Measurements from ENCODE around the gene RASD2. TPM values are rescaled to one million over a fixed set of nuclear protein-coding genes. Genes with fewer than 3 reads are reported as not detected.

Gene RASD2
- total and polyA plus RNA-seq, 2 experiments from 2014 or later, result 1.2 to 3.6 TPM

DNA sequence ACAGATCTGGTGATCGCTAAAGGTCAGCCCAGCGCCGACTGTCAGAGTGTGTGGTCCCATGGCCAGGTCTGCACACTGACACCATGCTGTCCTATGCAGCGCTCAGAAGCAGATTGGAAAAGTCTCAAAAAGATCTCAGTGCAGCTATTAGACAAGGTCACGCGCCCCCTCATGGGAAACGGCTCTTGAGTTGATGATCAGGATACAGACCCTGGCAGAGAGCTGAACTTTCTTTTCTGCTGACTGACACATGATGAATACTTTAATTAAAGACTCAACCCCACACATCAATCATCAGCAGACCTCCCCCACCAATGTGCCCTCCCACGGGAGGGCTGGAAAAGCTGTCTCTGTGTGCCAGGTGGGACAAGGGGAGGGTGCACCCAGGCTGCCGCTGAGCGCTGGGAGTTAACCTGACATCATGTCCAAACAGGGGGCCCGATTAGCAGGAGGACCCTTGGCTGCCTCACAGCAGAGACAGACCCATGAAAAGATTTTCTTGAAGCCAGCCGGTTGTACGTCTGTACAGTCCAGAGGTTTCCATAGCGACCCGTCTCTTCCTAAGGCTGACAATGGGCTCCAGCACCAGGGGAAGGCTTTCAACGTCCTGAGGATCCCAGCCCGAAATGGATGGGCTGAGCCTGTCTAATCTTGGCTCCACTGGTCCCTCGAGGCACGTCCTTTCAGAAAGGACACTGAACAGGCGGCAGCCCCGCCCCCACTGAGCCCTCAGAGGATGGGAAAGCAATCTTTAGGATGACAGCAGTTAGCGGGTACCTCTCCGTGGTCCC is 26.9 kb downstream of the RASD2 start:
- no peaks in the 10 kb centered on the region for H3K9me3 Mint-ChIP-seq
- no peak for ATAC-seq
- Histone ChIP-seq H3F3A (replicated peaks; ENCODE audit: low read depth) (peaks cover 5% of the 10 kb centered on the region; the same call in 1 of the 2 replicates), H3K79me2 (replicated peaks; ENCODE audit: insufficient read depth) (no peaks in the 10 kb centered on the region), H4K20me1 (replicated peaks; ENCODE audit: insufficient read depth) (no peaks in the 10 kb centered on the region), H3K4me3 (no peak overlapping the region), H3K27ac (ENCODE audit: low read depth) (no peak overlapping the region), H3K27me3 (ENCODE audit: insufficient read depth) (no peaks in the 10 kb centered on the region), H2AFZ (no peak overlapping the region), H3K9me2 (ENCODE audit: insufficient read depth) (no peaks in the 10 kb centered on the region), H3K36me3 (ENCODE audit: insufficient read depth) (no peaks in the 10 kb centered on the region), H3K4me2 (no peak overlapping the region), H3K4me1 (ENCODE audit: insufficient read depth) (peaks cover 10% of the 10 kb centered on the region)
- DNase-seq (ENCODE audit: low spot score), result no peak
- peaks cover 7% of the 10 kb centered on the region for H3K27me3 Mint-ChIP-seq (ENCODE audit: insufficient read depth, low read depth, poor library complexity)
- H3K36me3 Mint-ChIP-seq (ENCODE audit: low read depth), result no peaks in the 10 kb centered on the region; the same call in 2 of the 3 replicates
- no peak for TF ChIP-seq EZH2phosphoT487 (IDR thresholded peaks at IDR 0.05; ENCODE audit: unreplicated experiment)
- no peak for TF ChIP-seq STAT1 (IDR thresholded peaks at IDR 0.05; ENCODE audit: unreplicated experiment)
- TF ChIP-seq EZH2 (IDR thresholded peaks at IDR 0.05; ENCODE audit: low read depth, unreplicated experiment), result no peak
- TF ChIP-seq NANOG (IDR thresholded peaks at IDR 0.05; ENCODE audit: borderline replicate concordance), result no peak
- TF ChIP-seq CREB1 (CRISPR knock-in tag; IDR thresholded peaks at IDR 0.05; ENCODE audit: low read depth), result no peak
- TF ChIP-seq, protein P1, sequence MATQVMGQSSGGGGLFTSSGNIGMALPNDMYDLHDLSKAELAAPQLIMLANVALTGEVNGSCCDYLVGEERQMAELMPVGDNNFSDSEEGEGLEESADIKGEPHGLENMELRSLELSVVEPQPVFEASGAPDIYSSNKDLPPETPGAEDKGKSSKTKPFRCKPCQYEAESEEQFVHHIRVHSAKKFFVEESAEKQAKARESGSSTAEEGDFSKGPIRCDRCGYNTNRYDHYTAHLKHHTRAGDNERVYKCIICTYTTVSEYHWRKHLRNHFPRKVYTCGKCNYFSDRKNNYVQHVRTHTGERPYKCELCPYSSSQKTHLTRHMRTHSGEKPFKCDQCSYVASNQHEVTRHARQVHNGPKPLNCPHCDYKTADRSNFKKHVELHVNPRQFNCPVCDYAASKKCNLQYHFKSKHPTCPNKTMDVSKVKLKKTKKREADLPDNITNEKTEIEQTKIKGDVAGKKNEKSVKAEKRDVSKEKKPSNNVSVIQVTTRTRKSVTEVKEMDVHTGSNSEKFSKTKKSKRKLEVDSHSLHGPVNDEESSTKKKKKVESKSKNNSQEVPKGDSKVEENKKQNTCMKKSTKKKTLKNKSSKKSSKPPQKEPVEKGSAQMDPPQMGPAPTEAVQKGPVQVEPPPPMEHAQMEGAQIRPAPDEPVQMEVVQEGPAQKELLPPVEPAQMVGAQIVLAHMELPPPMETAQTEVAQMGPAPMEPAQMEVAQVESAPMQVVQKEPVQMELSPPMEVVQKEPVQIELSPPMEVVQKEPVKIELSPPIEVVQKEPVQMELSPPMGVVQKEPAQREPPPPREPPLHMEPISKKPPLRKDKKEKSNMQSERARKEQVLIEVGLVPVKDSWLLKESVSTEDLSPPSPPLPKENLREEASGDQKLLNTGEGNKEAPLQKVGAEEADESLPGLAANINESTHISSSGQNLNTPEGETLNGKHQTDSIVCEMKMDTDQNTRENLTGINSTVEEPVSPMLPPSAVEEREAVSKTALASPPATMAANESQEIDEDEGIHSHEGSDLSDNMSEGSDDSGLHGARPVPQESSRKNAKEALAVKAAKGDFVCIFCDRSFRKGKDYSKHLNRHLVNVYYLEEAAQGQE (IDR thresholded peaks at IDR 0.05; ENCODE audit: unreplicated experiment), result no peak
- TF ChIP-seq, protein P2, sequence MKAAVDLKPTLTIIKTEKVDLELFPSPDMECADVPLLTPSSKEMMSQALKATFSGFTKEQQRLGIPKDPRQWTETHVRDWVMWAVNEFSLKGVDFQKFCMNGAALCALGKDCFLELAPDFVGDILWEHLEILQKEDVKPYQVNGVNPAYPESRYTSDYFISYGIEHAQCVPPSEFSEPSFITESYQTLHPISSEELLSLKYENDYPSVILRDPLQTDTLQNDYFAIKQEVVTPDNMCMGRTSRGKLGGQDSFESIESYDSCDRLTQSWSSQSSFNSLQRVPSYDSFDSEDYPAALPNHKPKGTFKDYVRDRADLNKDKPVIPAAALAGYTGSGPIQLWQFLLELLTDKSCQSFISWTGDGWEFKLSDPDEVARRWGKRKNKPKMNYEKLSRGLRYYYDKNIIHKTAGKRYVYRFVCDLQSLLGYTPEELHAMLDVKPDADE (IDR thresholded peaks at IDR 0.05), result no peak
- no peak for TF ChIP-seq JUNB (IDR thresholded peaks at IDR 0.05; ENCODE audit: unreplicated experiment)
- no peak for TF ChIP-seq ZNF114 (CRISPR knock-in tag; IDR thresholded peaks at IDR 0.05)
- no peak for TF ChIP-seq ZNF331 (CRISPR knock-in tag; IDR thresholded peaks at IDR 0.05; ENCODE audit: low read depth)
- TF ChIP-seq, protein P3, sequence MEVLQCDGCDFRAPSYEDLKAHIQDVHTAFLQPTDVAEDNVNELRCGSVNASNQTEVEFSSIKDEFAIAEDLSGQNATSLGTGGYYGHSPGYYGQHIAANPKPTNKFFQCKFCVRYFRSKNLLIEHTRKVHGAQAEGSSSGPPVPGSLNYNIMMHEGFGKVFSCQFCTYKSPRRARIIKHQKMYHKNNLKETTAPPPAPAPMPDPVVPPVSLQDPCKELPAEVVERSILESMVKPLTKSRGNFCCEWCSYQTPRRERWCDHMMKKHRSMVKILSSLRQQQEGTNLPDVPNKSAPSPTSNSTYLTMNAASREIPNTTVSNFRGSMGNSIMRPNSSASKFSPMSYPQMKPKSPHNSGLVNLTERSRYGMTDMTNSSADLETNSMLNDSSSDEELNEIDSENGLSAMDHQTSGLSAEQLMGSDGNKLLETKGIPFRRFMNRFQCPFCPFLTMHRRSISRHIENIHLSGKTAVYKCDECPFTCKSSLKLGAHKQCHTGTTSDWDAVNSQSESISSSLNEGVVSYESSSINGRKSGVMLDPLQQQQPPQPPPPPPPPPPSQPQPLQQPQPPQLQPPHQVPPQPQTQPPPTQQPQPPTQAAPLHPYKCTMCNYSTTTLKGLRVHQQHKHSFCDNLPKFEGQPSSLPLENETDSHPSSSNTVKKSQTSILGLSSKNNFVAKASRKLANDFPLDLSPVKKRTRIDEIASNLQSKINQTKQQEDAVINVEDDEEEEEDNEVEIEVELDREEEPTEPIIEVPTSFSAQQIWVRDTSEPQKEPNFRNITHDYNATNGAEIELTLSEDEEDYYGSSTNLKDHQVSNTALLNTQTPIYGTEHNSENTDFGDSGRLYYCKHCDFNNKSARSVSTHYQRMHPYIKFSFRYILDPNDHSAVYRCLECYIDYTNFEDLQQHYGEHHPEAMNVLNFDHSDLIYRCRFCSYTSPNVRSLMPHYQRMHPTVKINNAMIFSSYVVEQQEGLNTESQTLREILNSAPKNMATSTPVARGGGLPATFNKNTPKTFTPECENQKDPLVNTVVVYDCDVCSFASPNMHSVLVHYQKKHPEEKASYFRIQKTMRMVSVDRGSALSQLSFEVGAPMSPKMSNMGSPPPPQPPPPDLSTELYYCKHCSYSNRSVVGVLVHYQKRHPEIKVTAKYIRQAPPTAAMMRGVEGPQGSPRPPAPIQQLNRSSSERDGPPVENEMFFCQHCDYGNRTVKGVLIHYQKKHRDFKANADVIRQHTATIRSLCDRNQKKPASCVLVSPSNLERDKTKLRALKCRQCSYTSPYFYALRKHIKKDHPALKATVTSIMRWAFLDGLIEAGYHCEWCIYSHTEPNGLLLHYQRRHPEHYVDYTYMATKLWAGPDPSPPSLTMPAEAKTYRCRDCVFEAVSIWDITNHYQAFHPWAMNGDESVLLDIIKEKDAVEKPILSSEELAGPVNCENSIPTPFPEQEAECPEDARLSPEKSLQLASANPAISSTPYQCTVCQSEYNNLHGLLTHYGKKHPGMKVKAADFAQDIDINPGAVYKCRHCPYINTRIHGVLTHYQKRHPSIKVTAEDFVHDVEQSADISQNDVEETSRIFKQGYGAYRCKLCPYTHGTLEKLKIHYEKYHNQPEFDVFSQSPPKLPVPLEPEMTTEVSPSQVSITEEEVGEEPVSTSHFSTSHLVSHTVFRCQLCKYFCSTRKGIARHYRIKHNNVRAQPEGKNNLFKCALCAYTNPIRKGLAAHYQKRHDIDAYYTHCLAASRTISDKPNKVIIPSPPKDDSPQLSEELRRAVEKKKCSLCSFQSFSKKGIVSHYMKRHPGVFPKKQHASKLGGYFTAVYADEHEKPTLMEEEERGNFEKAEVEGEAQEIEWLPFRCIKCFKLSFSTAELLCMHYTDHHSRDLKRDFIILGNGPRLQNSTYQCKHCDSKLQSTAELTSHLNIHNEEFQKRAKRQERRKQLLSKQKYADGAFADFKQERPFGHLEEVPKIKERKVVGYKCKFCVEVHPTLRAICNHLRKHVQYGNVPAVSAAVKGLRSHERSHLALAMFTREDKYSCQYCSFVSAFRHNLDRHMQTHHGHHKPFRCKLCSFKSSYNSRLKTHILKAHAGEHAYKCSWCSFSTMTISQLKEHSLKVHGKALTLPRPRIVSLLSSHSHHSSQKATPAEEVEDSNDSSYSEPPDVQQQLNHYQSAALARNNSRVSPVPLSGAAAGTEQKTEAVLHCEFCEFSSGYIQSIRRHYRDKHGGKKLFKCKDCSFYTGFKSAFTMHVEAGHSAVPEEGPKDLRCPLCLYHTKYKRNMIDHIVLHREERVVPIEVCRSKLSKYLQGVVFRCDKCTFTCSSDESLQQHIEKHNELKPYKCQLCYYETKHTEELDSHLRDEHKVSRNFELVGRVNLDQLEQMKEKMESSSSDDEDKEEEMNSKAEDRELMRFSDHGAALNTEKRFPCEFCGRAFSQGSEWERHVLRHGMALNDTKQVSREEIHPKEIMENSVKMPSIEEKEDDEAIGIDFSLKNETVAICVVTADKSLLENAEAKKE (CRISPR knock-in tag; IDR thresholded peaks at IDR 0.05), result no peak
- TF ChIP-seq, protein P4, sequence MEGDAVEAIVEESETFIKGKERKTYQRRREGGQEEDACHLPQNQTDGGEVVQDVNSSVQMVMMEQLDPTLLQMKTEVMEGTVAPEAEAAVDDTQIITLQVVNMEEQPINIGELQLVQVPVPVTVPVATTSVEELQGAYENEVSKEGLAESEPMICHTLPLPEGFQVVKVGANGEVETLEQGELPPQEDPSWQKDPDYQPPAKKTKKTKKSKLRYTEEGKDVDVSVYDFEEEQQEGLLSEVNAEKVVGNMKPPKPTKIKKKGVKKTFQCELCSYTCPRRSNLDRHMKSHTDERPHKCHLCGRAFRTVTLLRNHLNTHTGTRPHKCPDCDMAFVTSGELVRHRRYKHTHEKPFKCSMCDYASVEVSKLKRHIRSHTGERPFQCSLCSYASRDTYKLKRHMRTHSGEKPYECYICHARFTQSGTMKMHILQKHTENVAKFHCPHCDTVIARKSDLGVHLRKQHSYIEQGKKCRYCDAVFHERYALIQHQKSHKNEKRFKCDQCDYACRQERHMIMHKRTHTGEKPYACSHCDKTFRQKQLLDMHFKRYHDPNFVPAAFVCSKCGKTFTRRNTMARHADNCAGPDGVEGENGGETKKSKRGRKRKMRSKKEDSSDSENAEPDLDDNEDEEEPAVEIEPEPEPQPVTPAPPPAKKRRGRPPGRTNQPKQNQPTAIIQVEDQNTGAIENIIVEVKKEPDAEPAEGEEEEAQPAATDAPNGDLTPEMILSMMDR (conservative IDR thresholded peaks at IDR 0.05; ENCODE audit: low read depth in 2 of 2), result no peak
- no peak for TF ChIP-seq POLR2AphosphoS5 (IDR thresholded peaks at IDR 0.05; ENCODE audit: low read depth)
- no peak overlapping the region for H3K27ac Mint-ChIP-seq
- H3K4me1 Mint-ChIP-seq, result peaks cover 13% of the 10 kb centered on the region
- H3K4me3 Mint-ChIP-seq, result no peak overlapping the region

All from GM23338 (cell line).